Right ventricle myocardium inferior (tissue), 1 donor: ENCODE measurements around the gene PPP4R1. TPM values are rescaled to one million over a fixed set of nuclear protein-coding genes. Genes with fewer than 3 reads are reported as not detected.

ENCODE experiments used
- ATAC-seq: fragments of 200-7000 bp; cut with Tn5 transposase; one replicate; pipeline ENCODE4 v1.9.1; 2020; ENCODE audit warnings: mild to moderate bottlenecking, moderate library complexity
- DNase-seq: peaks from one replicate; pipeline ENCODE4 v3.0.0; 2021; ENCODE audit errors: missing footprints
- intact Hi-C: fragments of 100-400 bp; cut with DNase I; formaldehyde crosslinking; loops from one replicate; pipeline ENCODE4 v1.11.0; 2022
- total RNA-seq: library from RNA; stranded (reverse); fragmentation: NEBNext Ultra II Directional; extraction: Animal tissue kit (Norgen Biotek cat#: 25700); gene quantifications from one replicate; pipeline ENCODE4 v1.2.1, GENCODE V29; 2021
- donor health status: DM: no; HTN: yes; CAD: no; lungs with severe emphysema.

Gene PPP4R1
- total RNA-seq, 1 donor from 2014 or later: 62.5 TPM

DNA sequence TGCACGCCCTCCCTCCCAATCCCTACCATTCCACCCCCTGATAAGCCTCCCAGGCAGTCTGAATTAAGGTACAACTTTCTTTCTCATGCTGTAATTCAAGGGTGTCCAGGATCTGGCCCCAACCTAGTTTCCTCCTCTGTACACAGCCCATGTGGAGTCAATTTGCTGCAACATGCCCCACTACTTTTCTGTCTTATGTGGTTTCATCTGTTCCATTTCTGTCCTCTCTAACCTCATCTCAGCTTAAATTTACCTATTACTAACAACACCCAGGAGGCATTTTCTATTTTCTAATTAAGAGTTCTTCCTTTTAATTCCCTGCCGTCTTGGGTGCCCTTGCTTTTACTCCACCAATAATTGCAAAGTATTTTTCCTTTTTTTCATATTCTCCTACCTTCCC is 10.0 kb downstream of the PPP4R1 start:
- no peak for DNase-seq
- no peak for ATAC-seq
- intact Hi-C loops: no loop called here

DNA sequence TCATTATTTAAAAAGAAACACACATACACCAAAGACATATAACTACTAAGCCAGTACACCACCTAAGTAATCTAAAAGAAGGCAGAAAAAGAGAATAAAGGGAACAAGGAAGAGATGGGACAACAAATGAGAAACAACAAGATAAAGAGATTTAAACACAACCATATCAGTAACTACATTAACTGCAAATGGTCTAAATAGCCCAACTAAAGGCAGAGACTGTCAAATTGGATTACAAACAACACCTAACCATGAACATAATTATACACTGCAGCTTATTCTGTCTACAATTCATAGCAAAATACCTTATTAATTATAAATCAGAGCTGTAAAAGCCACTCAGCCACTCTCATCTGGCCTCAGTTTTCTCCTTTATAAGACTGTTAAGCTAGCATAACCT is 15.0 kb downstream of the PPP4R1 start:
- DNase-seq: no peak
- no peak for ATAC-seq
- intact Hi-C loops: no loop called here

DNA sequence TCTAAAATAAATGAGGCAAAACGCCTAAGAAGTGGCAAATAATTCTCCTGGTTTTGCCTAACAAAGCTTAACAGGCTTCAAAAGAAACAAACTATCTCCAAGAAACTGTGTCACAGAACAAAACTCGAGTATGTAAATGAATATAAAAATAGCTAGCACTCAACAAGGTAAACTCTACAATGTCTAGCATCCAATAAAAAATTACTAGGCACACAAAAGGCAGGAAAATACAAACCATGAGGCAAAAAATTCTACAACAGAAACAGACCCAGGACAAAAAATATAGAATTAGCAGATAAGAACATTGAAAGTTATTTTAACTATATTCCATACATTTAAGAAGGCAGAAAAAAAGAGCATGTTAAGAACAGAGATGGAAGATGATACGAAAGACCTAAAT is 16.8 kb downstream of the PPP4R1 start:
- ATAC-seq (no peak), DNase-seq (no peak)
- intact Hi-C loops: no loop called here

DNA sequence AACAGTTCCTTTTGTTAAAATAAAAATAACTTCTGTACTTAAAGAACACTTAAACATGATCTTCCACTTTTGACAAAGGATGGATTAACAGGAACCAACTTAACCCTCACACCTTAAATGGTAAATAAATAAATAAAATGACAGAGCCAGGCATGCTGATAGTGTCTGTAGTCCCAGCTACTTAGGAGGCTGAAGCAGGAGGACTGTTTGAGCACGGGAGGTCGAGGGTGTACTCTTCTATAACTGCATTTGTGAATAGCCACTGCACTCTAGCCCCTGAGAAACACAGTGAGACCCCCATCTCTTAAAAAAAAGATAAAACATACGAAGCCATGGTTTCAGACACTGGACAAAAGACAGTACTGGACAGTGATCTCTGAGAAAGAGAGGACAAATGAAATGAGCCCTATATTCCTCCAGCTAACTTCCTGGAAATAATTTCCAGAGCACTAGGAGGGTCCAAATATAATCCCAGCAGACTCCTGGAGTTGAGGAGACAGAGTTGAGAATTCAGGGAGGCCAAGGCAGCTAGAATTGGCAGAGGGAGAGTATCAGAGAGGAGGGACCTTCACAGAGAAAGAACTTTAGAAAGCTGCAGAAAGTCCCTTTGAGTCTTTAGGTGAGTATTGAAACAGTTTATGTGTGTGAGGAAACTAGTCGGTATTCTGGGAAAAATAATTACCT is 17.4 kb downstream of the PPP4R1 start:
- no peak for DNase-seq
- no peak for ATAC-seq
- intact Hi-C loops: no loop called here

DNA sequence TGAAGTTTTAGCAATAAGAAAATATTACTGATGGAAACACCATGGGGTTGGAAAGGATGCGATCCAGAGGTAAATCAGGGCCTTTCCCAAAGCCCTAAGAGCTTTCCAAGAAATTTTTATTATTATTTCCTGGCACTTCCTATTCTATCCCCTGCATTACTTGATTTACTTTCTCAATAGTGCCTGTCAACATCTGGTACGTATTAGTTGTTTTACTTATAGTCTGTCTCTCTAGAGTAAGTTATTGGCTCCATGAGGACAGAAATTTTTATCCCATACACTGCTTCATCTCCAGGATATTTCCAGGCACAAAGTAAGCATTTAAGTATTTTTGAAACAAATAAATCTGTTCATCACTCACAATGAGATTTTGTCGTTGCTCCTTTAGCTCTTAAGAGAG is 18.1 kb downstream of the PPP4R1 start:
- intact Hi-C loops: no loop called here
- ATAC-seq (no peak), DNase-seq (no peak)

DNA sequence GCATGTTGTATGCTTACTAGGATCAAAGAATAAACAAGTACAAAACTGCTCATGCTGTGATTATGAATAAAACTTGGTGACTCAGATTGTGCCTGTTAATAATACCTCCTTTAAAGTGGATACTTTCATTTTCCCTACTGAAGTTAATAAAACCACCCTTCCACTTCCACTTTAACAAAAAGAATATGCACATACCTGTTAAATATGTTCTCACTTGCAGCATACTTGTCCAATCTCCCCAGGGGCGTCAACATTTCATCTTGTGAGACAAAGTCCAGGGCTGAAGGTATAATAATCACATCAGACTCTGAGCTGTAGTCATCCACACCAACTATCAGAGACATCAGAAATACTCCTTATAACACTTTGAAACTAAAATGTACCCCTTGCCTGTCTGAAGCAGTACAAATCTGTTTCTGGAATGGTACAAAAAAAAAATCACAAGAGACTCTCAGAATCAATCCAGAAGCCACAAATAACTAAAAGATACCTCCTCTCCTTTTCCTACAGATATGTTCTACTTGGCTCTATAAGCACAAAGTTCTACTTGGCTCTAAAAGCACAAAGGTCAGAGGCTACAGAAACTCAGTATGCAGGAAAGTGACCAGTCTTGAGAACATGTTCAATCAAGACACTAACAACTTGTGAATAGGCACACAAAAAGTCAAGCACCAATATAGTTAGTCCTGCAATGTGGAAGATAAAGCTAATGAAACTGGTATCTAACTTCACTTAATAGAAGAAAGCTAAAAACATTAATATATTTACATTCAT is 19.3 kb downstream of the PPP4R1 start:
- intact Hi-C loops: no loop called here
- ATAC-seq: no peak
- DNase-seq: no peak

DNA sequence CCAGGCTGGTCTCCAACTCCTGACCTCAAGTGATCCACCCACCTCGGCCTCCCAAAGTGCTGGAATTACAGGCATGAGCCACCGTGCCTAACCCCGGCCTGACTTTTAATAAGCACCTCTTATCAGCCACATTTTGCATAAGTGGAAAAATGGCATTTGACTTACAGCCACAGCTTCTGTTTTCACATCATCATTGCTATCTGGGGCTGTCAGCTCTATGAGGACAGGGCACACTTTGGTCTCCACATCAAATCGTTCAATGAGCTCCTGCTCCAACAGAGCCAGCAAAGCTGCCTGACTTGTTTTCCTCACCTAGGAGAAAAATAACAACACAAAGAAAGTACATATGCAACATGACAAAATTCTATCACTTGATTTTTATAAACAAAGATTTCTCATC is 26.4 kb downstream of the PPP4R1 start:
- intact Hi-C loops: no loop called here
- DNase-seq: no peak
- ATAC-seq: peak; percentile 88

DNA sequence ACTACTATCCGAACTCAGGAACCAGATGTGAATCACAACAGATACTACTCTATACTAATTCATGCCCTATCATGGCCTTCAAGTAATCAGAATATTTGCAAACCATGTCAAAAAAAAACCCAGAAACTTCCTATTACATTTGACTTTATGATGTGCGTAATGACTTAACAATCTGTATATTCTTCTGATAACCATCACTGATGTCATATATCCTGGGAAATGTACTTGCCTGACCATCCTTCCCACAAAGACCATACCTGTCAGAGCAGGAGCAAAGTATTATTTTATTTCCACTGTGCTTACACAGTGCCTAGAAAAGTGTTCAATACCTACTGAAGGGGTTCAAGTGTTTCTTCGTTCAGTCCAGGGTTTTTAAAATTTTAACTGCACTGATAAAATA is 27.5 kb downstream of the PPP4R1 start:
- DNase-seq (no peak), ATAC-seq (no peak)
- intact Hi-C loops: no loop called here

DNA sequence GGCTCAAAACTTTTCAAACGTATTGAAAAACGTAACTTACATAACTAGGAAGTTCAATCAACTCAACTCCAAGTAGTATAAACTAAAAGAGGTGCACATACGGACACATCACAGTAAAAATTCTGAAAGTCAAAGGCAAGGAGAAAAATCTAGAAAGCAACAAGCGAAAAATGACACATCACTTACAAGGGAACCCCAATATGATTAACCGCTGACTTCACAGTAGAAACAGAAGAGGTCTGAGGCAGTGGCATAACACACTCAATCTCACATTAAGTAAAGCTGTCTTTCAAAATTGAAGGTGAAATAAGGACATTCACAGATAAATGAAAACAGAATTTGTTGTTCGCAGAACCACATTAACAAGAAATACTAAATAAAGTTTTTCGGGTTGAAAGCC is 32.7 kb downstream of the PPP4R1 start:
- intact Hi-C loops: no loop called here
- no peak for DNase-seq

DNA sequence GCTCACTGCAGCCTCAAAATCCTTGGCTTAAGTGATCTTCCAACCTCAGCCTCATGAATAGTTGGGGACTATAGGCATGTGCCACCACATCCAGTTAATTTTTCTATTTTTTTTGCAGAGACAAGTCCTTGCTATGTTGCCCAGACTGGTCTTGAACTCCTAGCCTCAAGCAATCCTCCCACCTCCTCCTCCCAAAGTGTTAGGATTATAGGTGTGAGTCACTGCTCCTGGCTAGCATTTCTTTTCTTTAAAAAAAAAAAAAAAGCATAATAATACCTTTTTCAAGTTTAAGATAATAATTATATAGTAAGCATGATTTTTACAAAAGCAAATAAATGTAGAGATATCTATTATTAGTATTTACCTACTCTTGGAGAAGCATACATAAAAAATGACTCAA is 36.1 kb downstream of the PPP4R1 start:
- ATAC-seq: no peak
- no peak for DNase-seq
- intact Hi-C loops: loop anchor here (5.0 to 10.0 kb wide), 3 partner anchors 94 to 946 kb away; partner anchors contain the start of gene NAPG

More for the DNA sequence above, 32.7 kb downstream of the PPP4R1 start:
- ATAC-seq: no peak

DNA sequence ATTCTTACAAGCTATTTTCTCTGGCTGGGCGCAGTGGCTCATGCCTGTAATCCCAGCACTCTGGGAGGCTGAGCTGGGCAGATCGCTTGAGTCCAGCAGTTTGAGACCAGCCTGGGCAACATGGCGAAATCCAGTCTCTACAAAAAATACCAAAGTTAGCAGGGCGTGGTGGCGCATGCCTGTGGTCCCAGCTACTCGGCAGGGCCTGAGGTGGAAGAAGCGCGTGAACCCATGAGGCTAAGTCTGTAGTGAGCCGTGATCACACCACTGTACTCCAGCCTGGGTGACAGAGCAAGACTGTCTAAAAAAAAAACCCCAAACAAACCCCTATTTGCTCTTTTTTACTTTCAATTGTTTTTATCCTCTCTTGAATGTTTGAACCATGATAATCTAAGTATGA is 37.0 kb downstream of the PPP4R1 start:
- ATAC-seq (no peak), DNase-seq (no peak)
- intact Hi-C loops: loop anchor here (5.0 to 10.0 kb wide), 3 partner anchors 95 to 947 kb away; partner anchors contain the start of gene NAPG

DNA sequence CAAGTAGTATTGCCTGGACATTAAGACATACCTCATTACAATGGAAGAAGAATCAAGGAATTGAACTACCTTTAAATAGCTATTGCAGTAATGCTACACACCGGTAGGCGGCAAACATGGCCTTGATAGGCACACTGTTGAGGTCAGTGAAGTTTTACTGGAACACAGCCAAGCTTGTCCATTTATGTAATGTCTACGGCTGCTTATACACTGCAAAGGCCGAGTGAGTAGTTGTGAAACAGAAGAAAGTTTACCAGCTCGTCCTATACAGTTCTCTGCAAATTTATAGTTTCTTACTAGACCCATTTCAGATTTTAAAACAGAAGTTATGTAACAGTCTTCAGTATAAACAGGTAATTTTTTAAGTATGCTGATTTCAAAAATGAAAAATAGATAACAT is 38.8 kb downstream of the PPP4R1 start:
- no peak for DNase-seq
- ATAC-seq: peak; percentile 96
- intact Hi-C loops: loop anchor here (5.0 to 10.0 kb wide), 3 partner anchors 97 to 949 kb away; partner anchors contain the start of gene NAPG

DNA sequence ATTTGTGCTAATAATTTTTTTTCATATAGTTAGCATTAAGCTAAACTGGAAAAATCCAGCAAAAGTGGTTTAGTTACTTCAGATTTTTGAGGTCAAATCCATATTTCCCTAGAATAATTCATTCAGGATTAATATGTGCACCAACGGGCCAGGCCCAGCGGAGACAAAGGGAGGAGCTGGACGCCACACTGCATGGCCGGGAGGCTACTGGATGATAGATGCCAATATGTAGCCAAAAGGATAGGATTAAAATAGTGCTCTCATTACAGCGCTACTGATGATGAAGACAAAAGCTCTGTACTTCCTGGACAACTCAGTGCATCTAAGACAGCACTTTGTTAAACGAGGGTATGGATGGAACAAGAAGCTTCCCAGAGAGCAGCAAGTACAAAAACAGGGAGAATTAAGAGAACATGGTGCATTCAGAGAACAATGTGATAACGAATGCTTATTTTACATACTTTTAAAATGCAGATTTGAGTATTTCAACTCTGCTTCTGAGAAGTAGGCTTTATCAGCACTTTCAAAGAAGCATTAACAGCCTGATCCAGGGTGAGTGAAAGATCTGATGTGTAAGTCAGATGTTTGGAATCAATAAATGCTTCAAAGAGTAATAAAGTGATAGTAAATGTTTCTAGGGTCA is 39.8 kb downstream of the PPP4R1 start:
- intact Hi-C loops: loop anchor here (5.0 to 10.0 kb wide), 3 partner anchors 98 to 950 kb away; partner anchors contain the start of gene NAPG
- DNase-seq: no peak
- peak; percentile 42 for ATAC-seq

DNA sequence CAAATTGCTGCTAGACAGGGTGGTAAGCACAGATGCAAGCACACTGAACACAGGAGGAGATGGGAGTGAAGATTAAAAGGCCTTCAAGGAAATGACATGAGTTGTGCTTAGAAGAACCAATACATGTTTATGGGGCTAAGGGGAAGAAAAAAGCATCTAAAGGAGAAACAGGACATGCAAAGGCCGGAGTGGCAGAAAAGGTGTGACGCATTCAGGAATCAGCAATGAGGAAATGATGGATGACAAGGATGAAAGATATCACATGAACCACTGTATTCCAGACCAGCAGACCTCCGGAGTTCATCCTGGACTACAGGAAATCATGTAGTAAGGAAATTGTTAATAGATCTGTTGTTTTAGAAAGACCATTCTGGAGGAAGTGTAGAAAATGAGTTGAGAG is 42.8 kb downstream of the PPP4R1 start:
- ATAC-seq (no peak), DNase-seq (no peak)
- intact Hi-C loops: loop anchor here (10.0 kb wide), 1 partner anchor 953 kb away; the partner anchor contains the start of gene NAPG

DNA sequence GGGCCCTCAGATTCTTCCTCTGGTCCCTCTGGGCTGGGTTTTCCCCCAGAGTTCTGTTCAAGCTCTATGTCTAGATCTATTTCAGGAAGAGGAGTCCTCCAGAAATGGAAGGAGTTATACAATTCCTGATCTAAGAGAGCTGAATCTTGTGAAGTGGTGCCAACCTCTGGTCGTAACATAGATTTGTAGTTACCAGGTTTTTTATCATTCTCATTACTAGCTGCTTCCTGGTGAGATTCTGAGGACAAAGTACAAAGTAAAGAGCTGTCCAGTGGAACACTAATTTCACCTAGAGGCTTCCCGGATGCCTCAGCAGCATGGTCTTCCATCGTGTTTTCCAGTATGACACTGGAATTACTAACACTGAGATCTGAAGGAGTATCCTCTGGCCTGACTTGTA is 44.1 kb downstream of the PPP4R1 start:
- DNase-seq (no peak), ATAC-seq (no peak)
- intact Hi-C loops: loop anchor here (10.0 kb wide), 1 partner anchor 955 kb away; the partner anchor contains the start of gene NAPG

DNA sequence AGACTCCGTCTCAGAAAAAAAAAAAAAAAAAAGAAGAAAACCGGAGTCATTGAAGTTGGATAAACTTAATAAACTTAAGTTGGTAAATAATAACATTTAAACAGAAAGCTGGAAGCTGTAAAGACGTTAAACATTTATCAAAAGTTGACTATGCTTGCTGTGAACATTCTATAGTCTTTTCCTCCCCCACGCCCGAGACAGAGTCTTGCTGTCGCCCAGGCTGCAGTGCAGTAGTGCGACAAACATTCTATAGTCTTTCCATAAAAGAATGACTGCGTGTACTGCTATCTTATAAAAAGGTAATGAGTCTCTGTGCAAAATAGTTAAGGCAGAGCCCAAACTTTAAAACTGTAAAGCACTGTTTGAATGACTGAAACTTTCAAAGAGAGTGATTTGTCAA is 45.2 kb downstream of the PPP4R1 start:
- ATAC-seq: no peak
- no peak for DNase-seq
- intact Hi-C loops: no loop called here

DNA sequence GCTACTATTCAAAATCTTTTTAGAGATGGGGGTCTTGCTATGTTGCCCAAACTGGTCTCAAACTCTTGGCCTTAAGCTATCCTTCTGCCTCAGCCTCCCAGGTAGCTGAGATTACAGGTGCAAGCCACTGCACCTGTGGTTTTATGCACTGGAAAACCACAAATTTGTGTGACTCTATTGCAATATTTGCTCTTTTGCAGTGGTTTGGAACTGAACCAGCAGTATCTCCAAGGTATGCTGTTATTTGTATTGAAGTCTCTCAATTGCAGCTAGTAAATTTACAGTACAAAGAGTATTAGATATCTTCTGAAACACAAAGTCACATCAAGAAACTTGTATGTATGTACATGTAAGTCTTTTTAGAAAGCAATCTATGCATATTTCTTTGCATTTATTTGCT is 46.2 kb downstream of the PPP4R1 start:
- intact Hi-C loops: no loop called here
- DNase-seq (no peak), ATAC-seq (no peak)

DNA sequence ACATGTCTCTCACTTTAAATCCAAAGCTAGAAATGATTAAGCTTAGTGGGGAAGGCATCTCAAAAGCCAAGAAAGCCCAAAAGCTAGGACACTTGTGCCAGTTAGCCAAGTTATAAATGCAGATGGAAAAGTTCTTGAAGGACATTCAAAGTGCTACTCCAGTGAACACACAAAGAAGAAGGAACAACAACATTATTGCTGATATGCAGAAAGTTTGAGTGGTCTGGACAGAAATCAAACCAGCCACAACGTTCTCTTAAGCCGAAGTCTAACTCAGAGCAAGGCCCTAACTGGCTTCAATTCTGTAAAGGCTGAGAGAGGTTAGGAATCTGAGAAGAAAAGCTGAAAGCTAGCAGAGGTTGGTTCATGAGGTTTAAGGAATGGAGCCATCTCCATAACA is 49.0 kb downstream of the PPP4R1 start:
- ATAC-seq (peak; percentile 35), DNase-seq (no peak)
- intact Hi-C loops: no loop called here

DNA sequence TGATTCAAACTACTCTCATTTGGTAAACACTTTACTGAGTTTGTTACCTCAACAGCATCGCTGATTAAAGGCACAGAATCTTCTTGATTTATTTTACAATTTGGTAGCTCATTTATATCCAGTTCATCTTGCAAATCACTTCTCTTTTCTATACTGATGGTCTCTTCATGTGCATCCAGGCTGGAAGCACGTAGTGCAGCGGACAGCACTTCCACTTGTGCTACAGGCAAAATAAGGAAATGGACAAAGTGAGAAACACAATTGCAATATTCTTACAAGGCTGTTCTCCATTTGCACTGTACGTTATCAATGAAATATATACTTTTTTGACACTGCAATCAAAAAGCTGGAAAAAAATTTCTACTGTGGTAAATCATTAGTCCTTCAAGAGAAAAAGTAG is 51.0 kb downstream of the PPP4R1 start:
- ATAC-seq (no peak), DNase-seq (no peak)
- intact Hi-C loops: no loop called here

DNA sequence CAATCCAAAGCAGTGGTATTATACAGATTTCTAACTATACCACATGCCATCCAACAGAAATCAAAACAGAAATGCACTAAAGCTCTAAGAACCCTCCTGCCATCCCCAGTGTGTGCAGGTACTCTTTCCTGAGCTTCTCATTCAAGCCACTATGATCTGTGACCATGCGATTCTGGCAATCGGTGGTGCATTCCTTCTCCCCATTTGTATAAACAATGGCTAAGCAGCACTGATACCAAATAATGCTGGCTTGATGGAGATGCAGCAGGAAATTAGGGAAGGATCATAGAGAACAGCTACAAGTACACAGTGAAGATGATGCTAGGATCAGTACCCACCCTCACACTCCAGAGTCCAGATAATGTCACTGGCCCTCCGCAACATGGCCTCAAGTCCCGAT is 51.8 kb downstream of the PPP4R1 start:
- DNase-seq: no peak
- no peak for ATAC-seq
- intact Hi-C loops: no loop called here
